8988T (cell line): ENCODE results near the gene ASF1B.
"Not testable (repeated sequence)": the region's sequence is repeated elsewhere in the genome, so short reads cannot be mapped to it uniquely, and the experiment has no call there.

Experiments
- DNase-seq: peaks from one replicate; pipeline ENCODE4 v3.0.0; 2011

The ASF1B gene

DNA sequence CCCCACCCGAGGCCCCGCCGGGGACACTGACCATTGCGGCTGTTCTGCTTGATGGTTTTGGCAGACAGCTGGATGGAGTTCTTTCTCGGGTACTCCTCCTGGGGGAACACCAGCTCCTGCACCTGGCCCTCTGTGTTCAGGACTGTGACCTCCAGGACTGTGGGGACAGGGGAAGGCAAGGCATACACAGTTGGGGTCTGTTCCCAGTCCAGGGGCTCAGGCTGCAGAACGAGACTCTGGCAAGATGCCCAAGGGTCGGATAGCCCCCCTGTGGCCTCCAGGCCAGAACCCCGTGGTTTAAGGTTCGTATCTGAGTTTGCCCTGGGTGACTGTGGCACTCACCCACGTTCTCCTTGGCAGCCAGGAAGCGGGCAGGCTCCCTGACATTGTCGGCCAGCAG, 22.7 kb upstream of the ASF1B start:
- DNase-seq: no peak

DNA sequence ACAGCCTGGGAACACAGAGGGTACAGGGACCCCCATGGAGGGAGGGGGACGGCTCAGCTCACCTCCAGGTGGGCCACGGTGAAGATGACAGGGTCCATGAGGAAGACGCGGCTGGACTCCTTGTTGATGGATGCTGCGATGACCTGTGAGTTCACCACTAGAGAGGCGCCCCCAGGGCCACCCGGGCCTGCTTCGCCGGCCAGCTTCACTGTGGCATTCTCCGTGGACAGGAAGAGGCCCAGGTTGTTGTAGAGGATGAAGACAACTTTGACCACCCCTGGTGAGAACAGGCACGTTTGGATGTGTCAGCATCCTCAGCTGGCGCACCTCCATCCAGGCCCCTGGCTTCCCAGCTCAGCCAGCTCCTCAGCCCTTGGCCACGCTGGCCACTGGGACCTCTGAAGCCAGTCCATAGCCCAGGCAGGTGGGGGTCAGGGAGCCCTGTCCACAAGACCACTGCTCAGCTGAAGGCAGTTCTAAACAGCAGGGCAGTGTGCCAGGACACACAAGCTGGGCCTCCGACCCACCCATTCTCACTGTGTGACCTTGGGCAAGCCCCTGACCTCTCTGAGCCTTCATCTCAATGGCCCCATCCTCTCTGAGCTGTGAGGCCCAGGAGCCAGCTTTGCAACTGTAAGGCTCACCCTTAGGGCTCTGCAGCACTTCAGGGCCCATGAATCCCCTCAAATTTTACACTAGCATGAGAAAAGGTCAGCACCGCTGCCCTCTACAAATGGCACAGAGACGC, 22.1 kb upstream of the ASF1B start:
- no peak for DNase-seq

DNA sequence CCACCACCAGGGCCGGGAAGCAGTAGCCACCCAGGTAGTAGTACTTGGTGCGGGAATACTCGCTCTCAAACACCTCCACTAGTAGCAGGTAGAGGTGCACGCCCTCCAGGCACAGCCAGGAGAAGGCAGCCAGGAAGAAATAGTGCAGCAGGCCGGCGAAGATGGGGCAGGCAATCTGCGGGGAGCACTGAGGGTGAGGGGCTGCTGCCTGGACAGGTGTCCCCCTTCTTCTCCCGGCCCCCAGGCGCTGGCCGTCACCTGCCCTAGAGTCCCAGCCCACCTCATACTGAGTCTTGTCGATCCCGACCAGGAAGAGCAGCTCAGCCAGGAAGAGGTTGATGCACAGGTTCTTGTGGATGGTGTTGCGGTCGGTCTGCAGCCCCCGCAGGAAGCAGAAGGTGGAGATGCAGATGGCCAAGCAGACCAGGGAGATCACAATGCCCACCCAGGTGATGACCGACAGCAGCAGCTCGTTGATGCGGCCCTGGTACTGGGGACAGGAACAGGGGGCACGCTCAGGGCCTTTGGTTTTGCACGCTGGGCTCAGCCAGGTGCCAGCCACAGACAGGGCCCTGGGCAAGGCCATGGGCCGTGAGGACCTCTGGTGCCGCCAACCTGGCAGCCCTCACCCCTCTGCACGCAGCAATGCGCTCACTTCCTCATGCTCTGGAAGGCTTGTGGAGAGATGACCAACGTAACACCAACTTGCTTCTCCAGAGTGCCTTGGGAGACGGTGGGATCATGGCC, 20.8 kb upstream of the ASF1B start:
- DNase-seq: no peak

DNA sequence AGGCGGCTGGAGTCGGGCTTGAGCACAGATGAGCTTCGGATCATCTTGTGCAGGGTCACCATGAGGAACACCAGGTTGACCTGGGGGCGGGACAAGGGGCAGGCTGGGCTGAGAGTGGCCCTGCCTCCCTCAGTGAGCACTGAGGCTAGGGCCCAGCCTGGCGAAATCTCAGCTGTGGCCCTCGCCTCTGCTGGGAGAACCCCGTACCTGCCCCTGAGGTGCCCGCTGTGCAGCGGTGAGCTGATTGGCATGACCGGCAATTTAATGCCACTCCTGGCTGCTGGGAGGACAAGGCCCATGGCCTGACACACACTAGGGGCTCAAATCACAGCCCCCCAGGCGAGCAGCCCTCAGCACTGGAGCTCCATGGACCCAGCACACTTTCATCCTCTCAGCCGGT, 19.7 kb upstream of the ASF1B start:
- no peak for DNase-seq

DNA sequence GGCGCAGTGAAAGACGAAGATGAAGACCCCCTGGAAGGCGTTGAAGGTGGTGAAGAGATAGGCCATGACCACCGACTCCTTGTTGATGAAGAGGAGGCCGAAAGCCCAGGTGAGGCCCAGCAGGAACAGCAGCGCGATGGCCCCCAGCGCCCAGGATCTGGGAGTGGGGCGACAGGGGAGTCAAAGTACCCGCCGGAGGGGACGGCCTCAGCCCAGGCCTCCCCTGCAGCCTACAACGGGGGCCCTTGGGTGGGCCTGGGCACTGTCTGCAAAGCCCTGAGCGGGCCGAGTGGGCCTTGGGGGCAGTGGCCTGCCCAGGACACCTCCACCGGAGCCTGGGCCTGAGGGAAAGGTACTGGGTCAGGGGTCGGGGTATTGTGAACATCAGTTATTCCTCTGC, 19.0 kb upstream of the ASF1B start:
- DNase-seq: no peak

DNA sequence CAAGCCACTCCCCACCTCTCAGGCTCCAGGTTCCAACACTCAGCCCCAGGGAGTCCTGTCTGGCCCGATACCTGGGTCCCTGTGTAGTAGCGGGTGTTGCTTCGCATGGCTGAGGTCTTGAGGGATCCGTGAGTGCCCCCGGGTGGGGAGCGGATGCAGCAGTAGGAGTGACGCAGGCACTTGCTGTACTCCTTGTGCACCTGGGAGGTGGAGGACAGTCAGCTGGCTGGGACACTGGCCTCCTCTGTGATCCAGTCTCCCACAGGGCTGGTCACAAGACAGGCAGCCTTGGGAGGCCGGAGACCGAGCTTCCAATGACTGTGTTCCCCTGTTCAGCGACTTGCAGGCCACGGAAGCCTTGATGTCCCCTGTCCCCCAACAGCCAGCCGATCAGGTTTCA, 16.3 kb upstream of the ASF1B start:
- DNase-seq: no peak

DNA sequence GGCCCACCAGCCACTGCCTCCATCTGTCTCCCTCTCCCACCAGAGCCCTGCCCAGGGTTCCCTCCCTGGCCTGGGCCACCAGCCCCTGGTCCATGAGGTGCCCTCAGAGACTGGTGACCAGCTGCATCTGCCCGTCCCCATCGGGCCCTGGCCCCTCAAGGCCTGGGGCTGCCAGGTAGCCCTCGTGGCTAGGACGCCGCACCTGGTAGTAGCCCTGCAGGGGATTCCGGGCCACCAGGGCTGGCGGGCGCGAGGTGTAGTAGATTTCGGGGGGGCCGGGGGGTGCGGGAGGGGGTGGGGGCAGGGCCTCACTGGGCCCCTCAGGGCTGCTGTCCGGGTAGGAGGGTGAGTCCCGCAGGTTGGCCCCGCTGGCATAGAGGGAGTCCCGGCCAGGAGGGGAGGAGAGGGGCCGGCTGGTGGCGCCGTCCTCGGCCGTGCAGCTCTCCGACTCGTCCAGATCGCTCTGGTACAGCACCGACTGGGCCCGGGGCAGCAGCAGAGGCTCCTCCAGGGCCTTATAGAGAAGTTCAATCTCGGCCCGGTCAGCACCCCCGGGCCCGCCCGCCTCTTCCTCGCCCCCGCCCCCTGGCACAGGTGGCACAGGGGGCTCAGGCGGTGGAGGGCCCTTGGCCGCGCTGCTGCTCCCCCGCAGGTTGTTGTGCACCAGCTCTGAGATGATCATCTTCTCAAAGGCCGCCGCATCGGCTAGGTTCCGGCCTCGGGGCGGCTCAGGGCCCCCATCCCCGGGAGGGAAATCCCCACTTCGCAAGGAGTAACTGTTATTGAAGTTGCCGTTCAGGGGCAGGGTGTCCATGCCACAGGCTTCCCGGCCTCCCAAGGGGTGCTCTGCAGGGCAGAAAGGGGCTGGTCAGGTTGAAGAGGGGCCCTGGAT, 14.6 kb upstream of the ASF1B start:
- DNase-seq: no peak

DNA sequence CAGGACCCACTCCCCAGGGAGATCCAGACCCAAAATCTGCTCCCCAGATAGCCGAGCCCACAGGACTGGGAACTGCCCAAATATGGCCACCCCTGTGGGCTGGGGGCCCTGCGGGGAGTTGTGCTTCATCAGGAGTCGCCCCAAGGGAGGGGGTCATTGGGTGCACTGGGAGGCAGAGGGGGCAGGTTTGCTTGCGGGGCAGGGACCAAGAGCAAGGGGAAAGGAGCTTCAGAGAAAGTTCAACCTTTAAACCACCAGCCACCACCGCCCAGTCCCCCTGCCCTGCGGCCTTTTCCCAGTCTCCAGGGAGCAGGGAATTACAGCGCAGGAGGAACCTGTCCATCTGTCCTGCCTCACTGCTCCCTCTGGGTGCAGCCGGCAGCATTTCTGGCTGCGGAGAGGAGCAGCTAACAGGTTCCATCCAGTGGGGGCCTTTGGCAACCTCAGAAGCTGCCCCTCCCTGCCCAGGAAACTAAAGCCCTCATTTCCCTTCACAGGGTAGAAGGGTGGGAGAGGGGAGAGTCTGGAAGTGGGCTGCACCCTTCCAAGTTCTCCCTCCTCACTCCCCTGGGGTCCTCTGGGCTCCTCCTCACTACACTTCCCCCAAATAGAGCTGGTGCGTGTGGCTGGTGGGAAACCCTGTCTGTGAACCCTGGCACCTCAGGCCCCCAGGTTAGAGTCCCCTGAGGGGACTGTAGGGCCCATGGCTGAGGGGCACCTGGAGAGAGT, 13.8 kb upstream of the ASF1B start:
- DNase-seq: no peak

DNA sequence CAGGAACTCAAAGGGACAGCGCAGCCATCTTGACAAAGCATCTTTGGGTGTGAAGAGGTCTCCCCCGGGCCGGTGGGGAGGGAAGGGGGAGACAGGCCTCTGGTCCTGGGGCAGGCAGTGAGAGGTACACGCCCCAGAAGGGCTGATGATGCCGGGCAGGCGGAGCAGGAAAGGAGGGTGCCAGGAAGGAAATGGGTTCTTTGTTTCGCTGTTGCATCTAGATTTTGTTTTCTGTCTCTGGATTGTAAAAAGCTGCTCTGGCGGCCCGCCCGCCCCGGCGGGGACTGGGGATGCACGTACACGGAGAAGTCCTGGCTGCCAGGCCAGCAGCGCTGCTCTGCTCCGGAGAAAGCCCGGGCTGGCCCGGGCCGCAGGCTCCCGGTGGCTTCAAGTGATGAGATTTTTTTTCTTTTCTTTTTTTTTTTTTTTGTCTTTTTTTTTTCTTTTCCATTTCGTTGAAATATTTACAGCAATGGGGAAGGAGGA, 13.2 kb upstream of the ASF1B start:
- no peak for DNase-seq

DNA sequence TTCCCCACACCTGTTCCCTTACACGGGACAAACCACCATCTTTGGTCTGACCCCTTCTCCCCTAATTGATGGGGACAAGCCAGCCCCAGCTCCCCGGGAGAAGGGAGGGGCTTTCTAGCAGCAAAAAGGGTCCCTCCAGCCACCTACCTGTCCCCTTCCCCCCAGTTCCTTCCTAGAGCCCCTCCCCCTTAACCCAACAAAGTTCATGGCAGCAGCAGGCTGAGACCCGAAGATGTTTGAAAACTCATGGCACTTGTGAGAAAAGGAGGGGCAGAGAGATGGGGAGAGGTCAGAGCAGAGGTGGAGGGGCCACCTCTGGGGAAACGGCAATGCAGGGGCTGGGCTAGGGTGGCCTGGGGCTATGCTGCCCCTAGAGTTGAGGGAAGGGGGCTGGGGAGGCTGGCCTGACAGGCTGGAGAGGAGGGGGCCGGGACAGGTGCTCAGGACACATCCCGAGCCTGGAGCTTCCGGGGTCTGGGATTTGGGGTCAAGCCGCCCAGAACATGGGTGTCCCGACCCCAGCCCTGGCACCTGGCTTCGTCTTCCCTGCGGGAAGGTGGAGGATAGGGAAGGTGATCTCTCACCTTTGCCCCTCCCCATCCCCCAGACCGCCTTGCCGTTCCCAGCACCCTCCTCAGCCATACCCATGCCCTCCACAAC, 12.5 kb upstream of the ASF1B start:
- no peak for DNase-seq

DNA sequence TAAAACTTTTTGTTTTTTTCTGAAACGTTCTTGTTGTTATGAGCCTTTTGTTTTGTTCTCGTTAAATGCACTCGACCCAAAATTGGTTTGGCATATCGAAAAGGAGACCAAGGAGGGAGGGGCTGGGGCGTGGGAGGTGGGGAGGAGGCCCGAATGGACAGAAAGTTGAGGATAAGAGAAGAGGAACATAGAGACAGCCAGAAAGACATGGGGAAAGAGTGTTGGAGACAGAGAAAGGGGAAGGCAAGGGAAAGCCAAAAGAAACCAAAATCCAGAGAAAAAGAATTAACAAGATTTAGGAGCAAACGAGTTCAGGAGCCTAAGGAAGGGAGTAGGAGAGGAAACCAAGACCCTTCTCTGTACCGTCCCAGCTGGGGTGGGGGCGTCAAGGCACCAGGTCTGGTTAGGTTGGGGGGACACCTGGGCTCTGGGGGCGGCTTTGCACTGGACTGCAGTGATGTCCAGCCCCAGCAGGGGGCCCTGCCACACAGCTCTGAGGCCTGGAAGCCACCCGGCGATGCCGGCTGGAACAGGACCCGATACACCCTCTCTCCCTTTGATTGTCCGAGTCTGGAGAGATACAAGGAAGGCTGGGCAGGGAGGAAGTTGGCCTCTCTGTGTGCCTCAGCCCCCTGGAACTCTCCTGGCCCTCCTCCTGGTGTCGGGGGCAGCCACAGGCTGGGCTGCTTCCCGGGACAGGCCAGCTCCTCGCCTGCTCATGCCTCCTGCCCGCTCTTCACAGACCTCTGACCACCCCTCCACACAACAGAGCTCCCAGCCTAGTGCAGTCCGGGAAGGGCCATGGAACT, 11.6 kb upstream of the ASF1B start:
- DNase-seq: peak; percentile 84

DNA sequence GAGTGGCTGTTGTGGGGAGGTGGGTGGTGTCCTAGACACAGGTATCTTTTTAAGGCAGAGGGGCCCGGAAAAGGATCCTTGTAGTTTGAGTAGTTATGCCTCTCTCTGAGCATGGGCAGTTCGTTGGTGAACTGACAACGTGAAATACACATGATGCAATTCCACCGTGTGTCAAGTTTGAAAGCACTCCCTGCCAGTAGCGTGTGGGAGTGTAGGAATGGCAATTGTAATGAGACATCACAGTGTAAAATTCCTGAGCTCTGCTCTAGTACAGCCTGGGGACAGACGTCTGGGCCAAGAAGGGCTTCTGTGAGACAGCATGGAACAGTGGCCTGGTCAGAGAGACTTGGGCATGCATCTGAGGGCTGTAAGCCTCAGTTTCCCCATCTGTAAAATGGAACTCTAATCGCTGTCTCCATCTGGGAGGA, 10.4 kb upstream of the ASF1B start:
- DNase-seq: no peak

DNA sequence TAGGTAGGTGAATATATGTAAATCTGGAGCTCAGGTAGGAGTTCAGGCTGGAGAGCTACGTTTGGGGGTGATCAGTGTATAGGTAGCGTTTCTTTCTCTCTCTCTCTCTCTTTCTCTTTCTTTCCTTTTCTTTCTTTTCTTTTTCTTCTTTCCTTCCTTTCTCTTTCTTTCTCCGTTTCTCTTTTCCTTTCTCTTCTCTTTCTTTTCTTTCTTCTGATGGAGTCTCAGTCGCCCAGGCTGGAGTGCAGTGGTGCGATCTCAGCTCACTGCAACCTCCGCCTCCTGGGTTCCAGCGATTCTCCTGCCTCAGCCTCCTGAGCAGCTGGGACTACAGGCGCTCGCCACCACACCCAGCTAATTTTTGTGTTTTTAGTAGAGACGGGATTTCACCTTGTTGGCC, 9.8 kb upstream of the ASF1B start:
- not testable (repeated sequence) for DNase-seq

DNA sequence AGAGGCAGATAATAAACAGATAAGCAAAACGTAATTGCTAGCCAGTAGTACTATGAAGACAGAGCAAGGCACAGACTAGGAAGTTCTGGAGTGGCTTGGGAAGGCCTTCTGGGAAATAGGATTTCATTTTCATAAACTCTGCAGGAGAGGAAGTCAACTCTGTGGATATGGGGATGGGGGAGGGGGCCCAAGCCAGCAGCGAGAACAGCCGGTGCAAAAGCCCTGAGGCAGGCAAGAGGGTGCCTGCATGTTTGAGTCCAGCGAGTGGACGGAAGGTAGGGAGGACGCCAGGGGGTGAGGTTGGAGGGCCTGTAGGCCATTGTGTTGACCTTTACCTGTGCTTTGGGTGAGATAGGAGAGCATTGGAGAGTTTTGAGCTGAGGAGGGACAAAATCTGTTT, 9.0 kb upstream of the ASF1B start:
- no peak for DNase-seq

DNA sequence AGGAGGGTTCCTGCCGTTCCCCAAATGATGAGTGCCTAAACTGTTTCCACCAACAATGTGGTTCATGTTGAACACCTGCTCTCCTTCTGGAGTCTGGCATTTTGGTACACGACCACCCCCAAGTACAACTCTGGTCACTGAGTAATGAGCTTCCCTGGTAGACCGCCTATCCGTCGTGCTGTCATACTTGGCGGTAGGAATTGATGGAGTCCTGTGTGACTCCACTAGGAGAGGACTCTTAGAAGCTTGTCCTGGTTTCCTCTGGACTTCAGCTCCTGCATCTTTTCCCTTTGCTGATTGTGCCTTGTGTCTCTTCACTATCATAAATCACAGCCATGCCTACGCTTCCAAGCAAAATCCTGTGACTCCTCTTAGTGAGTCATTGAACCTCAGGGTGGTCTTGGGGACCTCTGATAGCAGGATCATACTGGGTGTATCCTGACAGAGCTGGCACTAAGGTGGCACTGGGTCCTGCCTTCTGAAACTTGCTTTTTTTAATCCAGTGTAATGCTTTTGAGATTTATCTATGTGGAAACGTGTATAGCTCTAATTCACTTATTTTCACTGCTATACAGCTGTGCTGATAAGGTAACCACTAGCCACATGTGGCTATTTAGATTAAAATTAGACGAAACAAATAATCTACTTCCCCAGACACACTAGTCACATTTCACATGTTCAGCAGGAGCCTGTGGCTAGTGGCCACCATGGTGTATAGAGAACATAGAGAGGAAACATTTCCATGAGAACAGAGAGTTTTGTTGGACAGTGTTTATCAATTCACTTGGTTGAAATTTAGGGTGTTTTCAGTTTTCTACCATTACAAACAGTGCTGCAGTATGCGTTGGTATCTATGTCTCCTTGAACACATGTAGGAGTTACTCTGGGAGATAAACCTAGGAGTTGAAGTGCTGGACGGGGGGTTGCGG, 6.1 kb upstream of the ASF1B start:
- DNase-seq: no peak

DNA sequence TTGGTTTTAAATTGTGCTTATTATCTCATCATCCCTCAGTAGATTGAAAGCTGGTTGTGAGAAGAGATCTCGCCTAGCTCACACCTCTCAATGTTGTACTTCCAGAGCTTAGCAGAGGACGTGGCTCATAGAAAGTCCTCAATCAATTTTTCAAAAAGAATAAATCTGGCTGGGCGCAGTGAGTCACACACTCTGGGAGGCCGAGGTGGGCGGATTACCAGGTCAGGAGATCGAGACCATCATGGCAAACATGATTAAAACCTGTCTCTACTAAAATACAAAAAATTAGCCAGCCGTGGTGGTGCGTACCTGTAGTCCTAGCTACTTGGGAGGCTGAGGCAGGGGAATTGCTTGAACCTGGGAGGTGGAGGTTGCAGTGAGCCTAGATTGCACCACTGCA, 4.7 kb upstream of the ASF1B start:
- no peak for DNase-seq

DNA sequence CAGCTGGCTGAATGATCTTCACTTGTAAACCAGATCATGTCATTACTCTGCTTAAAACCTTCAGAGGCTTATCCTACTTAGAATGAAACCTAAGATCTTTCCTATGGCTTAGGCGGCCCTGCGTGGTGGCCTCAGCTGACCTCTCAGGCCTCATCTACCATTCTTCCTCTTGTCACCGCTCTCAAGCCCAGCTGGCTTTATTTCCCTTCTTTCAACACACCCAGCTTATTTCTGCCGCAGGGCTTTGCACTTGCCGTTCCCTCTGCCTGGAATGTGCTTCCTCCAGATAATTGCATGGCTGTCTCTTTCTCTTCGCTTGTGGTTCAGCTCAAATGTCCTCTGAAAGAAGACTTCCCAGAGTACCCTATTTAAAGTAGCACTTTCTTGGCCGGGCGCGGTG, 3.6 kb upstream of the ASF1B start:
- no peak for DNase-seq

DNA sequence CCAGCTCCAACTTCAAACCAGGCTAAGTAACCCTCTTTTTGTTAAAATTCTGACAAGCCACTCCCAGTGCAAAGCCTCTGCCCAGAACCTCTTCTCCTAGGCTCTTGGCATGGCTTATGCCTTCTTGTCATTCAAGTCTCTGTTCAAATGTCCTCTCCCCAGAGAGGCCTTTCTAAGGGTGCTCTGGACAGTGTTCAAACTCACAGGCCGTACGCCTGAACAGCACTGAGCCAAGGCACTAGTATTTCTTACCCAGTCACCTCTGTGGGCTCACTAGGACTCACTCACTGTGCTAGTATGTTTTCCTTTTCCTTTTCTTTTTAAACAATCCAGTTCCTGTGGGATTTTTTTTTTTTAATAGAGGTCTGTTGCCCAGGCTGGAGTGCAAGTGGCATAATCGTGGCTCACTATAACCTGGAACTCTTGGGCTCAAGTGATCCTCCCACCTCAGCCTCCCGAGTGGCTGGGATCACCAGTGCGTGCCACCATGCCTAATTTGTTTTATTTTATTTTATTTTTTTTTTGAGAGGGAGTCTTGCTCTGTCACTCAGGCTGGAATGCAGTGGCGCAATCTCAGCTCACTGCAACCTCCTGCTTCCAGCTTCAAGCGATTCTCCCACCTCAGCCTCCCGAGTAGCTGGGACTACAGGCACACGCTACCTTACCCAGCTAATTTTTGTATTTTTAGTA, 2.3 kb upstream of the ASF1B start:
- no peak for DNase-seq

DNA sequence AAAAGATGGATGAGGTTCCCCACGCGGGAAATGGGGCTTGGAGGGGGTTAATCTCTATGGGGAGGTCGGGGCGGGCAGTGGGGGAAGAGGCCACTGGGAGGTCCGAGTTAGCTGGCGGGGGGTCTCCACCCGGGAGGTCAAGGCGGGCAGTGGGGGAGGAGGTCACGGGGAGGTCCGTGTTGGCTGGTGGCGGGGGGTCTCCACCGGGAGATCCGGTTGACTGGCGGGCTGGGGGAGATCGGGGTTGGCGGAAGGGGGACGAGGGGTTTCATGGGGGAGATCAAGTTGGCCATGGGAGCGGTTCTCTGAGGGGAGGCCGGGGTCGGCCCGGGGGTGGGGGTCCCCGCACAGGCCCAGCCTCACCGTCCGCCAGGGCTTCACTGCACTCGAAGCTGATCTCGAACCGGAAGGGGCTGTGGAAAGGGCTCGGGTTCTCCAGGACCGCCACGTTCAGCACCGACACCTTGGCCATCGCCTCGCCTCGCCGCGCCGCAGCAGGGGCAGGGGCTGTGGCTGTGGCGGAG, 342 bp downstream of the ASF1B start:
- DNase-seq: no peak
